Right lobe of liver (tissue), 4 donors: ENCODE measurements around the gene RBP2.

Experiments used
- POLR2A ChIP-seq: fragments of 450-650 bp; IDR thresholded peaks from one replicate; pipeline ENCODE4 v1.6.1; 2017; ENCODE audit warnings: antibody characterized with exemption, mild to moderate bottlenecking
- TF ChIP-seq, protein P1 (sequence below), 4 donors: fragments of 200-600 bp in 3 of 4; fragments of 450-650 bp in 1 of 4; IDR thresholded peaks; one replicate each; pipeline versions ENCODE4 v1.5.1 to v1.8.0; 2016 to 2022; ENCODE audit warnings: antibody characterized with exemption in 4 of 4, mild to moderate bottlenecking in 2 of 4
- donor health status: DM: no; HTN: no; CAD: no.
- donor health status: DM: no; HTN: no; CAD: no.
- donor health status: DM: no; HTN: yes; CAD: no.

DNA sequence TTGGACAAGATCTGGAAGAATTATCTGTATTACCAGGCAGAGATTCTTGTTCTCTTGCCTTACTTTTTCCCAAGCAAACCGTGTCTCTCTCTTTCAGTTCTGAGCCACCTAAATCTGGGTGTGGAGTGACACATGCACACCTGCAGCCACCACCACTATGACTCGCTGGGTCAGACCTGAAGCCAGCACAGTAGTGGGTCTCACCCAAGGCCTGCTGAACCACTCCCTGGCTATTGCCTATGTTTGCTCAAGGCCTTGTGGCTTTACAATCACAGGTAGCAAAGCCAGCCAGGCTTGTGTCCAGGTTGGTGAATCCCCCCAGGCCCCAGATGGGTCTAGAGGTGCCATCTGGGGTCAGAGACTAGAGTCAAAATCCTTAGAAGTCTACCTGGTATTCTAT, 58.2 kb downstream of the RBP2 start:
- TF ChIP-seq, protein P1, sequence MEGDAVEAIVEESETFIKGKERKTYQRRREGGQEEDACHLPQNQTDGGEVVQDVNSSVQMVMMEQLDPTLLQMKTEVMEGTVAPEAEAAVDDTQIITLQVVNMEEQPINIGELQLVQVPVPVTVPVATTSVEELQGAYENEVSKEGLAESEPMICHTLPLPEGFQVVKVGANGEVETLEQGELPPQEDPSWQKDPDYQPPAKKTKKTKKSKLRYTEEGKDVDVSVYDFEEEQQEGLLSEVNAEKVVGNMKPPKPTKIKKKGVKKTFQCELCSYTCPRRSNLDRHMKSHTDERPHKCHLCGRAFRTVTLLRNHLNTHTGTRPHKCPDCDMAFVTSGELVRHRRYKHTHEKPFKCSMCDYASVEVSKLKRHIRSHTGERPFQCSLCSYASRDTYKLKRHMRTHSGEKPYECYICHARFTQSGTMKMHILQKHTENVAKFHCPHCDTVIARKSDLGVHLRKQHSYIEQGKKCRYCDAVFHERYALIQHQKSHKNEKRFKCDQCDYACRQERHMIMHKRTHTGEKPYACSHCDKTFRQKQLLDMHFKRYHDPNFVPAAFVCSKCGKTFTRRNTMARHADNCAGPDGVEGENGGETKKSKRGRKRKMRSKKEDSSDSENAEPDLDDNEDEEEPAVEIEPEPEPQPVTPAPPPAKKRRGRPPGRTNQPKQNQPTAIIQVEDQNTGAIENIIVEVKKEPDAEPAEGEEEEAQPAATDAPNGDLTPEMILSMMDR (IDR thresholded peaks at IDR 0.05), result no peak
- no peak for TF ChIP-seq POLR2A
